Sigmoid colon (tissue), 4 donors: ENCODE results near the gene DARS1.

Experiments used
- POLR2AphosphoS5 ChIP-seq, 4 donors: sonication (generic); formaldehyde crosslinking; IDR thresholded peaks; one replicate each; pipeline ENCODE4 v1.6.1; 2017; ENCODE audit warnings: antibody characterized with exemption in 4 of 4
- TF ChIP-seq, protein P1 (sequence below), 4 experiments: fragments of 450-650 bp in 3 of 4; fragments of 200-600 bp in 1 of 4; IDR thresholded peaks; one replicate each; pipeline ENCODE4 v1.5.1; 2016 to 2019; ENCODE audit warnings: antibody characterized with exemption in 4 of 4, mild to moderate bottlenecking in 3 of 4, moderate library complexity in 2 of 4

GRCh38 chr2:136029149-136029548 is 43.7 kb upstream of the DARS1 start:
- TF ChIP-seq POLR2AphosphoS5 (IDR thresholded peaks at IDR 0.05) = no peak
- TF ChIP-seq, protein P1, sequence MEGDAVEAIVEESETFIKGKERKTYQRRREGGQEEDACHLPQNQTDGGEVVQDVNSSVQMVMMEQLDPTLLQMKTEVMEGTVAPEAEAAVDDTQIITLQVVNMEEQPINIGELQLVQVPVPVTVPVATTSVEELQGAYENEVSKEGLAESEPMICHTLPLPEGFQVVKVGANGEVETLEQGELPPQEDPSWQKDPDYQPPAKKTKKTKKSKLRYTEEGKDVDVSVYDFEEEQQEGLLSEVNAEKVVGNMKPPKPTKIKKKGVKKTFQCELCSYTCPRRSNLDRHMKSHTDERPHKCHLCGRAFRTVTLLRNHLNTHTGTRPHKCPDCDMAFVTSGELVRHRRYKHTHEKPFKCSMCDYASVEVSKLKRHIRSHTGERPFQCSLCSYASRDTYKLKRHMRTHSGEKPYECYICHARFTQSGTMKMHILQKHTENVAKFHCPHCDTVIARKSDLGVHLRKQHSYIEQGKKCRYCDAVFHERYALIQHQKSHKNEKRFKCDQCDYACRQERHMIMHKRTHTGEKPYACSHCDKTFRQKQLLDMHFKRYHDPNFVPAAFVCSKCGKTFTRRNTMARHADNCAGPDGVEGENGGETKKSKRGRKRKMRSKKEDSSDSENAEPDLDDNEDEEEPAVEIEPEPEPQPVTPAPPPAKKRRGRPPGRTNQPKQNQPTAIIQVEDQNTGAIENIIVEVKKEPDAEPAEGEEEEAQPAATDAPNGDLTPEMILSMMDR (IDR thresholded peaks at IDR 0.05) = no peak
